Muscle layer of colon (tissue), 2 donors: ENCODE measurements around the gene CCDC102B.
"Not testable (repeated sequence)": the region's sequence is repeated elsewhere in the genome, so short reads cannot be mapped to it uniquely, and the experiment has no call there.

Experiments used
- H3K27ac ChIP-seq: one replicate; pipeline ENCODE4 v1.7.0; 2013; ENCODE audit warnings: low read depth, mild to moderate bottlenecking, low read length, moderate library complexity
- H3K27me3 ChIP-seq, 2 donors: one replicate each; pipeline ENCODE4 v1.7.0; 2013; ENCODE audit warnings: low read length in 2 of 2, mild to moderate bottlenecking in 2 of 2; ENCODE audit not compliant: insufficient read depth in 2 of 2, control insufficient read depth in 1 of 2
- H3K36me3 ChIP-seq: one replicate; pipeline ENCODE4 v1.7.0; 2013; ENCODE audit warnings: mild to moderate bottlenecking, low read length; ENCODE audit not compliant: insufficient read depth
- H3K4me1 ChIP-seq: one replicate; pipeline ENCODE4 v1.7.0; 2013; ENCODE audit warnings: mild to moderate bottlenecking, low read length; ENCODE audit not compliant: insufficient read depth
- H3K4me3 ChIP-seq, 2 donors: one replicate each; pipeline ENCODE4 v1.7.0; 2013; ENCODE audit warnings: low read length in 2 of 2, low read depth in 1 of 2, mild to moderate bottlenecking in 1 of 2, moderate library complexity in 1 of 2
- H3K9ac ChIP-seq: one replicate; pipeline ENCODE4 v1.7.0; 2013; ENCODE audit warnings: low read length
- H3K9me3 ChIP-seq: one replicate; pipeline ENCODE4 v1.7.0; 2013; ENCODE audit warnings: mild to moderate bottlenecking, low read length
- donor health status: abdominal sarcoma.
- donor health status: Adenocarcinoma of cecum.

The CCDC102B gene

GRCh38 chr18:68861365-68861764 is 63.5 kb downstream of the CCDC102B start:
- no peaks in the 10 kb centered on the region for H3K9me3 ChIP-seq
- H3K27me3 ChIP-seq, result no peaks in the 10 kb centered on the region
- H3K27ac ChIP-seq, result no peak overlapping the region
- no peaks in the 10 kb centered on the region for H3K36me3 ChIP-seq
- H3K9ac ChIP-seq, result no peak overlapping the region
- no peak overlapping the region for H3K4me3 ChIP-seq
- no peaks in the 10 kb centered on the region for H3K4me1 ChIP-seq

DNA sequence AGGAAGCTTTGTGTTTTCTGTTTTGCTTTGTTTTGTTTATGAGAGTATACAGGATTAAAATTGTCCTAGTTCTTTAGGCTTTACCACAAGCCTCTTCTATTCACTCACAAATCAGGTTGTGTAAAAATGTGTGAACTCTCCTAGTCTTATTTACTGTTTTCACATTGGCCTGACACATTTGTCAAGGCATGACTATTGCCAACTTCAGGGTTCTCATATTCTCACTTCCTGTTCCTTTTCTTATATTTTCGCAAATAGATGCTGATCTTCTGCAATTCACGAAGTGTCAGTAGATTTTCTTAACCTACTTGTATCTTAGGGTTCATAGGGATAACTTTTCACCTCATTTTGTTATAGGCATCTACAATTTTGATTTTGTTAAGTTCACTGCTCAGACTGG is 67.1 kb downstream of the CCDC102B start:
- no peak overlapping the region for H3K4me3 ChIP-seq
- H3K4me1 ChIP-seq, result no peaks in the 10 kb centered on the region
- no peaks in the 10 kb centered on the region for H3K9me3 ChIP-seq
- no peak overlapping the region for H3K9ac ChIP-seq
- no peak overlapping the region for H3K27ac ChIP-seq
- H3K36me3 ChIP-seq, result no peaks in the 10 kb centered on the region
- H3K27me3 ChIP-seq, result no peaks in the 10 kb centered on the region

DNA sequence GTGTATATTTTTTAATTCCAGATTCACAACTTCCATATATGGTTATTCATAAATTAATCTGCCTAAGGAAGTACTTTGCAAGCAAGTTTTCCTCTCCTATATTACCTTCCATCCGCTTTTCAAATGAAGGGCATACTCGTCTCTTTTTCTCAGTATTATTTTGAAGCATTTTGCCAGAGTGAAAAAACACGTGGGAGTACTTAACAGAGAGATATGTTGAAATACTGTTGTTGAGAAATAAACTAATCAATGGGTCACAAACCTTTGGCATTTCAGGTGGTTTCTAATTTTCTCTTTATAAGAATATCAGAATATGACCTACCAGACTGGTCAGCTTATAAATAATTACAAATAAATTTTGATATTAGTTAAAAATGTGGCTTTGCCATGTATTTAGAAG is 67.6 kb downstream of the CCDC102B start:
- Histone ChIP-seq H3K9ac (no peak overlapping the region), H3K27ac (no peak overlapping the region), H3K36me3 (no peaks in the 10 kb centered on the region), H3K4me1 (no peaks in the 10 kb centered on the region), H3K9me3 (no peaks in the 10 kb centered on the region), H3K4me3 (no peak overlapping the region), H3K27me3 (no peaks in the 10 kb centered on the region)

GRCh38 chr18:68873003-68873402 is 75.1 kb downstream of the CCDC102B start:
- no peaks in the 10 kb centered on the region for H3K36me3 ChIP-seq
- H3K4me3 ChIP-seq, result no peak overlapping the region
- H3K9ac ChIP-seq, result no peak overlapping the region
- no peaks in the 10 kb centered on the region for H3K27me3 ChIP-seq
- H3K9me3 ChIP-seq, result no peaks in the 10 kb centered on the region
- no peaks in the 10 kb centered on the region for H3K4me1 ChIP-seq
- H3K27ac ChIP-seq, result no peak overlapping the region

DNA sequence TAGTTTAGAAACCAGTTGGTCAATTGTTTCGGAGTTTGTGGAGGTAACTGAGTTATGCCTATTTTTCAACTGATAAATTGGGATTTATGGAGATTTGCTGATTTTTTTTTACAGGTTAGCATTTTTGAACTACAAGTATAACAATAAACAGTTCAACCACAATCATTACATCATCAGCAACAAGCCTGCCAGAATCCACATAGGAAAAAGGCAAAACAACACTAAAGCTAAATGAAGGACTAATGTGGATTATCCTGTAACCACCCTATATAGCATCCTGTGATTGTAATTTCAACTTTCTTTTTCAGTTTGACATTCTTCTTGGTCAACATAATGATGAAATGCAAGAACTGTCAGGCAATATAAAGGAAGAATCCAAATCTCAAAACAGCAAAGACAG is 76.5 kb downstream of the CCDC102B start:
- H3K9me3 ChIP-seq, result no peaks in the 10 kb centered on the region
- H3K4me3 ChIP-seq, result no peak overlapping the region
- H3K9ac ChIP-seq, result no peak overlapping the region
- H3K4me1 ChIP-seq, result no peaks in the 10 kb centered on the region
- no peak overlapping the region for H3K27ac ChIP-seq
- no peaks in the 10 kb centered on the region for H3K36me3 ChIP-seq
- no peaks in the 10 kb centered on the region for H3K27me3 ChIP-seq

- H3K9me3 ChIP-seq, H3K27me3 ChIP-seq, H3K27ac ChIP-seq, H3K36me3 ChIP-seq, H3K4me1 ChIP-seq, H3K9ac ChIP-seq, H3K4me3 ChIP-seq: not testable (repeated sequence)
Measured at GRCh38 chr18:68879947-68880346, 82.1 kb downstream of the CCDC102B start.

GRCh38 chr18:68887410-68887809 is 89.5 kb downstream of the CCDC102B start:
- no peak overlapping the region for H3K27ac ChIP-seq
- H3K9ac ChIP-seq, result no peak overlapping the region
- H3K4me1 ChIP-seq, result no peaks in the 10 kb centered on the region
- H3K36me3 ChIP-seq, result no peaks in the 10 kb centered on the region
- H3K9me3 ChIP-seq, result no peaks in the 10 kb centered on the region
- no peak overlapping the region for H3K4me3 ChIP-seq
- H3K27me3 ChIP-seq, result no peaks in the 10 kb centered on the region

DNA sequence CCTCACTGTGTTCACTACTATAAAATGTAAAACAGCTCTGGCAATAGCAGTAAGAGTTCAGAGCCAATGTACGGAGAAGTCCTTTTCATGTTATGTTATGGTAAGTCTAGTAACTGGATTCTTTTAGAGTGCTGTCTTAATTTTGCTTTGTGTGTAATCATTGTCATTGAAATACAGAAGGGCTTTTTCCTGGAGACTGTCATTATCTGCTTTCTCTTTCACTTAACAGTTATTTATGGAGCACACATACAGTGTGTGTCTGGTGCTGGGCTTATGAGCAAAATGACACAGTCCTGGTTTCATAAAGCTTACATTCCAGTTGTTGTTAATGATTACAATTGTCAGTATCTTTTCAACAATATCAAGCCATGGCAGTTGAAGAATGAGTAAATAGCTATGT is 95.5 kb downstream of the CCDC102B start:
- Histone ChIP-seq H3K9ac (no peak overlapping the region), H3K9me3 (no peaks in the 10 kb centered on the region), H3K27ac (no peak overlapping the region), H3K27me3 (no peaks in the 10 kb centered on the region), H3K36me3 (no peaks in the 10 kb centered on the region), H3K4me3 (no peak overlapping the region), H3K4me1 (no peaks in the 10 kb centered on the region)

DNA sequence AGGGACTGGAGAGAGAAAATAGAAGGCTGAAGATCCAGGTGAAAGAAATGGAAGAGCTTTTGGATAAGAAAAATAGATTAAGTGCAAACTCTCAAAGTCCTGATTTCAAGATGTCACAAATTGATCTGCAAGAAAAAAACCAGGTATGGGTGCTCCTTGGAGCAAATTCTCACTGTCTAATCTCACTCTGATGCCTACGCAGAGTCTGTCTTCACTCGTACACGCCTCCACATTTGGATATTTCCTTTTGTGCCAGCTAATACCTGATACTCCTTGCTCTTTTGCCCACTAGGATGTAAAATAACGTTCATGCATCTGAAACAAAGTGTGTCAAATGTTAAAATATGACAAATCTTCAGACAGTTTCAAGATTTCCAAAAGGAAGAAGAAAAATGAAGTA is 99.4 kb downstream of the CCDC102B start:
- H3K4me1 ChIP-seq, result no peaks in the 10 kb centered on the region
- no peaks in the 10 kb centered on the region for H3K36me3 ChIP-seq
- H3K4me3 ChIP-seq, result no peak overlapping the region
- H3K27me3 ChIP-seq, result no peaks in the 10 kb centered on the region
- H3K27ac ChIP-seq, result no peak overlapping the region
- no peaks in the 10 kb centered on the region for H3K9me3 ChIP-seq
- no peak overlapping the region for H3K9ac ChIP-seq

DNA sequence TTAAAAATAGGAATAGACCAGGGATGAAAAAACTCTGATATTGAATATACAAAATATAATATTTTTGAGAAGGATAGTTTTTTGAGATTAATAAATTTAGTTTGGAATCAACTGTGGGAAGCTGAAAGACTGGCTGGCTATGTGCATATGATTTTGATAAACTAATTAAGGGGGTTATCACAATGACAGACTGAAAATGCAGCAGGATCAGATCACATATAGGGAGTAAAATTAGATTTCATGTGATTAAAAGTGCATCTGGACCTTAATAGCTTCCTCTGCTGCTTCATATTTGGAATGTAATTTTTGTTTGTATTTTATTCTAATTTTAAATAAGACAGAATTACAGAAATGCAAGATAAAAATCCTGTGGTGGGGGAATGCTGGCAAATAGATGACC is 111.7 kb downstream of the CCDC102B start:
- Histone ChIP-seq H3K36me3 (no peaks in the 10 kb centered on the region), H3K4me3 (no peak overlapping the region), H3K27me3 (no peaks in the 10 kb centered on the region)

GRCh38 chr18:68915061-68915460 is 117.2 kb downstream of the CCDC102B start:
- Histone ChIP-seq H3K27ac (no peak overlapping the region), H3K9me3 (no peaks in the 10 kb centered on the region), H3K4me3 (no peak overlapping the region), H3K4me1 (no peaks in the 10 kb centered on the region), H3K27me3 (no peaks in the 10 kb centered on the region), H3K9ac (no peak overlapping the region), H3K36me3 (no peaks in the 10 kb centered on the region)

More for the DNA sequence above, 111.7 kb downstream of the CCDC102B start:
- Histone ChIP-seq H3K9ac (no peak overlapping the region), H3K9me3 (no peaks in the 10 kb centered on the region), H3K4me1 (no peaks in the 10 kb centered on the region), H3K27ac (no peak overlapping the region)

GRCh38 chr18:68916734-68917133 is 118.9 kb downstream of the CCDC102B start:
- H3K9ac ChIP-seq, result no peak overlapping the region
- H3K27ac ChIP-seq, result no peak overlapping the region
- no peaks in the 10 kb centered on the region for H3K36me3 ChIP-seq
- H3K9me3 ChIP-seq, result no peaks in the 10 kb centered on the region
- no peaks in the 10 kb centered on the region for H3K27me3 ChIP-seq
- H3K4me3 ChIP-seq, result no peak overlapping the region
- H3K4me1 ChIP-seq, result no peaks in the 10 kb centered on the region
